ENCODE results near the gene MMRN2.

- TF ChIP-seq REST (IDR thresholded peaks at IDR 0.05; ENCODE audit: low read depth) (no peak), USF1 (IDR thresholded peaks at IDR 0.05) (no peak), FOXM1 (IDR thresholded peaks at IDR 0.05; ENCODE audit: borderline replicate concordance, low read depth) (no peak), EP300 (IDR thresholded peaks at IDR 0.05; ENCODE audit: borderline replicate concordance) (no peak), MAX (IDR thresholded peaks at IDR 0.05) (no peak), NFIC (IDR thresholded peaks at IDR 0.05) (no peak), TAF1 (IDR thresholded peaks at IDR 0.05; ENCODE audit: low read depth) (no peak), TEAD4 (IDR thresholded peaks at IDR 0.05) (no peak), YY1 (IDR thresholded peaks at IDR 0.05; ENCODE audit: low read depth) (no peak), CREB1 (IDR thresholded peaks at IDR 0.05; ENCODE audit: low read depth) (no peak), EGR1 (IDR thresholded peaks at IDR 0.05) (no peak), CEBPB (IDR thresholded peaks at IDR 0.05) (no peak), RAD21 (IDR thresholded peaks at IDR 0.05; ENCODE audit: low read depth) (no peak), TCF12 (IDR thresholded peaks at IDR 0.05; ENCODE audit: low read depth) (no peak)
These were observed 22.6 kb upstream of the MMRN2 start for GRCh38 chr10:86979977-86980448.

Measured in Ishikawa (cell line).